Suprapubic skin (tissue), 4 donors: ENCODE measurements around the gene SCAP. TPM values are rescaled to one million over a fixed set of nuclear protein-coding genes. Genes with fewer than 3 reads are reported as not detected.

Source experiments
- DNase-seq, 2 donors: peaks; one replicate each; pipeline ENCODE4 v3.0.0-alpha.2; 2019; ENCODE audit warnings: low spot score in 2 of 2
- H3K27ac ChIP-seq: fragments of 200-600 bp; sonication (generic); one replicate; pipeline ENCODE4 v1.5.1; 2019
- H3K27me3 ChIP-seq: fragments of 200-600 bp; sonication (generic); one replicate; pipeline ENCODE4 v1.5.1; 2019
- H3K36me3 ChIP-seq: fragments of 200-600 bp; sonication (generic); one replicate; pipeline ENCODE4 v1.5.1; 2019
- H3K4me1 ChIP-seq: fragments of 200-600 bp; sonication (generic); one replicate; pipeline ENCODE4 v1.5.1; 2019
- H3K4me3 ChIP-seq: fragments of 200-600 bp; sonication (generic); one replicate; pipeline ENCODE4 v1.5.1; 2019; ENCODE audit warnings: mild to moderate bottlenecking
- H3K9me3 ChIP-seq: fragments of 200-600 bp; sonication (generic); one replicate; pipeline ENCODE4 v1.5.1; 2019
- EP300 ChIP-seq: sonication (generic); formaldehyde crosslinking; IDR thresholded peaks from one replicate; pipeline ENCODE4 v1.6.1; 2017; ENCODE audit warnings: antibody characterized with exemption
- POLR2A ChIP-seq, 2 donors: fragments of 450-650 bp; IDR thresholded peaks; one replicate each; pipeline ENCODE4 v1.6.1; 2017; ENCODE audit warnings: antibody characterized with exemption in 2 of 2, mild to moderate bottlenecking in 2 of 2, moderate library complexity in 2 of 2
- POLR2AphosphoS5 ChIP-seq, 3 donors: sonication (generic); formaldehyde crosslinking; IDR thresholded peaks; one replicate each; pipeline ENCODE4 v1.6.1; 2017; ENCODE audit warnings: antibody characterized with exemption in 3 of 3
- WGBS: methylation state at CpG from one replicate; pipeline ENCODE4 v1.1.5; 2018; 5-methylcytosine and 5-hydroxymethylcytosine counted together
- total RNA-seq, 4 donors: library from RNA; depleted of rRNA; stranded (reverse); fragments of >200 nt; gene quantifications; one replicate each; pipeline ENCODE4 v1.1.0, GENCODE V29; 2016
- TF ChIP-seq, protein P1 (sequence below), 2 donors: fragments of 200-600 bp in 1 of 2; fragments of 450-650 bp in 1 of 2; sonication (generic) in 1 of 2; IDR thresholded peaks; one replicate each; pipeline ENCODE4 v1.5.1; 2016 to 2019; ENCODE audit warnings: antibody characterized with exemption in 2 of 2, mild to moderate bottlenecking in 1 of 2, moderate library complexity in 1 of 2

Gene SCAP
- total RNA-seq, 4 donors from 2014 or later, result 142 to 195 (median 151) TPM

DNA sequence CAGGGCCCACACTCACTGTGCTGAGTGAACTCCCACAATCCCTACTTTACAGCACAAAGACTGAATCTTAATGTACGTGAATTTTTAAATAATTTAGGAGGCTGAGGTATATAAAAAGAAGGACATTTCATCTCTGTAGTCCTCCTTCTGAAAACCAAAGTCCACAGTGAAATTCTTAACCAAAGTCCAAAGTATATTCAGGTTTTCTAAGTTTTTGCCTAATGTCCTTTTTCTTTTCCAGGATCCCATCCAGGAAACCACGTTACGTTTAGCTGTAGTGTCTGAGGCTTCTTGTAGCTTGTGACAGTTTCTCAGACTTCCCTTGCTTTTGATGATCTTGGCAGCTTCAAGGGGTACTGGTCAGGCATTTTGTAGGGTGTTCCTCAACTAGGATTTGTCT, 44.5 kb downstream of the SCAP start:
- Histone ChIP-seq H3K4me3 (no peak overlapping the region), H3K27me3 (no peaks in the 10 kb centered on the region), H3K36me3 (peaks cover 71% of the 10 kb centered on the region), H3K9me3 (no peaks in the 10 kb centered on the region), H3K27ac (peak overlapping the region; percentile 9), H3K4me1 (peaks cover 3% of the 10 kb centered on the region)
- TF ChIP-seq EP300 (no peak), POLR2AphosphoS5 (IDR thresholded peaks at IDR 0.05) (no peak), POLR2A (IDR thresholded peaks at IDR 0.05) (no peak)
- TF ChIP-seq, protein P1, sequence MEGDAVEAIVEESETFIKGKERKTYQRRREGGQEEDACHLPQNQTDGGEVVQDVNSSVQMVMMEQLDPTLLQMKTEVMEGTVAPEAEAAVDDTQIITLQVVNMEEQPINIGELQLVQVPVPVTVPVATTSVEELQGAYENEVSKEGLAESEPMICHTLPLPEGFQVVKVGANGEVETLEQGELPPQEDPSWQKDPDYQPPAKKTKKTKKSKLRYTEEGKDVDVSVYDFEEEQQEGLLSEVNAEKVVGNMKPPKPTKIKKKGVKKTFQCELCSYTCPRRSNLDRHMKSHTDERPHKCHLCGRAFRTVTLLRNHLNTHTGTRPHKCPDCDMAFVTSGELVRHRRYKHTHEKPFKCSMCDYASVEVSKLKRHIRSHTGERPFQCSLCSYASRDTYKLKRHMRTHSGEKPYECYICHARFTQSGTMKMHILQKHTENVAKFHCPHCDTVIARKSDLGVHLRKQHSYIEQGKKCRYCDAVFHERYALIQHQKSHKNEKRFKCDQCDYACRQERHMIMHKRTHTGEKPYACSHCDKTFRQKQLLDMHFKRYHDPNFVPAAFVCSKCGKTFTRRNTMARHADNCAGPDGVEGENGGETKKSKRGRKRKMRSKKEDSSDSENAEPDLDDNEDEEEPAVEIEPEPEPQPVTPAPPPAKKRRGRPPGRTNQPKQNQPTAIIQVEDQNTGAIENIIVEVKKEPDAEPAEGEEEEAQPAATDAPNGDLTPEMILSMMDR (IDR thresholded peaks at IDR 0.05), result no peak
- no peak for DNase-seq
- WGBS, result 86% methylated on average over 3 of the region's 3 CpGs

DNA sequence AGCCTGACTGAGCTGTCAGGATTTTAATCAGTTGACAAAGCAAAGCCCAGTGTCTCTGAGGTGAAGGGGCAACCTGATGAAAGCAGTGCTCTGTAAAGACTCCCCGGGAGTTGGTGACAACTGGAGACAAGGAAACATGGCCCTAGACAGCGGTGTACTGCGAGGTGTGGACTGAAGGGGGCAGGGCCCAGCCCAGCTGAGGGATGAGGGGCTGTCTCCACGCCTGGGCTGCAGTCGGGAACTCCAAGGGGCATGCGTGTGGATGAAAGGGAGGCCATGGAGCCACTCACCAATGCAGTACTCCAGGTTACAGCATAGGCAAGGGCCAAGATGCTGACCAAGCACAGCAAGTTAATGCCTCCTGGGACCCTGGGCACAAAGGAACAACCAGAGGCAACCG, 45.1 kb downstream of the SCAP start:
- Histone ChIP-seq H3K27ac (peak overlapping the region; percentile 9), H3K4me1 (peaks cover 3% of the 10 kb centered on the region), H3K9me3 (no peaks in the 10 kb centered on the region), H3K4me3 (no peak overlapping the region), H3K36me3 (peaks cover 73% of the 10 kb centered on the region), H3K27me3 (no peaks in the 10 kb centered on the region)
- peak in 1 of 2 donors; percentile 44 for DNase-seq
- WGBS, result 89% methylated on average over 7 of the region's 7 CpGs
- TF ChIP-seq POLR2A (IDR thresholded peaks at IDR 0.05) (no peak), POLR2AphosphoS5 (IDR thresholded peaks at IDR 0.05) (no peak)
- TF ChIP-seq, protein P1 (IDR thresholded peaks at IDR 0.05), result no peak

- peak overlapping the region; percentile 34 for H3K27ac ChIP-seq
- H3K27me3 ChIP-seq, result no peaks in the 10 kb centered on the region
- peaks cover 77% of the 10 kb centered on the region for H3K36me3 ChIP-seq
- peak in 1 of 2 donors; percentile 1 for DNase-seq
- WGBS, result 87% methylated on average over 9 of the region's 9 CpGs
- no peak overlapping the region for H3K4me3 ChIP-seq
- H3K4me1 ChIP-seq, result peaks cover 3% of the 10 kb centered on the region
- TF ChIP-seq EP300 (no peak), POLR2AphosphoS5 (IDR thresholded peaks at IDR 0.05) (no peak), POLR2A (IDR thresholded peaks at IDR 0.05) (no peak)
- TF ChIP-seq, protein P1 (IDR thresholded peaks at IDR 0.05), result no peak
- no peaks in the 10 kb centered on the region for H3K9me3 ChIP-seq
Observed at GRCh38 chr3:47429476-47430270, 46.1 kb downstream of the SCAP start.

DNA sequence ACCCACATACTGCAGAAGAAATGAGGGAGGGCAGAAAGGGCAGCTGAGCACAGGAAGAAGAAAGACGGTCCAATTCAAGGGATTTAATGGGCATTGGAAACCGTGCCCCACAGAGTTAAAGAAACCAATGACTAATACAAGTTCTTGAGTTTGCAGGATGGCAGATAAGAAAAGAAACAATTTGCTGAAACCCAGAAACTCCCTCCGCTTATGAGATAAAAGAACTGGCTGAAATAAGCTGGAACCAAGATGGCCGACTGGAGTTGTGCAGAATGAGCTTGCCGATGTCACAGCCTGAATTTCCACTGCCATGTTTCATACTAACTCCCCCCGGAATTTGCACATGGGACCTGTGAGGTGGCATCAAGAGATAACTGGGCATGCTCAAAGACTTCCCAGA, 47.1 kb downstream of the SCAP start:
- WGBS, result 73% methylated on average over 6 of the region's 6 CpGs
- no peaks in the 10 kb centered on the region for H3K27me3 ChIP-seq
- peaks cover 77% of the 10 kb centered on the region for H3K36me3 ChIP-seq
- no peaks in the 10 kb centered on the region for H3K9me3 ChIP-seq
- no peak for TF ChIP-seq POLR2AphosphoS5 (IDR thresholded peaks at IDR 0.05)
- TF ChIP-seq EP300, result no peak
- TF ChIP-seq POLR2A (IDR thresholded peaks at IDR 0.05), result no peak
- TF ChIP-seq, protein P1 (IDR thresholded peaks at IDR 0.05), result no peak
- peaks cover 3% of the 10 kb centered on the region for H3K4me1 ChIP-seq
- DNase-seq, result no peak
- no peak overlapping the region for H3K4me3 ChIP-seq
- no peak overlapping the region for H3K27ac ChIP-seq

- Histone ChIP-seq H3K4me3 (no peak overlapping the region), H3K27me3 (no peaks in the 10 kb centered on the region), H3K27ac (no peak overlapping the region), H3K4me1 (peaks cover 3% of the 10 kb centered on the region), H3K36me3 (peaks cover 72% of the 10 kb centered on the region), H3K9me3 (no peaks in the 10 kb centered on the region)
- 90% methylated on average over 6 of the region's 6 CpGs for WGBS
- no peak for TF ChIP-seq POLR2A (IDR thresholded peaks at IDR 0.05)
- TF ChIP-seq, protein P1 (IDR thresholded peaks at IDR 0.05), result no peak
- no peak for DNase-seq
Observed at GRCh38 chr3:47427866-47428265, 47.9 kb downstream of the SCAP start.
